GM12878 (cell line): ENCODE data around the gene PCF11.

Source experiments
- CEBPB ChIP-seq, 2 experiments: fragments of 150-350 bp in 1 of 2; IDR thresholded peaks; 2 replicates each; pipeline ENCODE4 v1.6.1; 2012 to 2014; ENCODE audit warnings: low read depth in 2 of 2, low read length in 2 of 2, borderline replicate concordance in 1 of 2, inconsistent platforms in 1 of 2
- EZH2 ChIP-seq: IDR thresholded peaks from 2 replicates; pipeline ENCODE4 v1.6.1; 2012; ENCODE audit warnings: low read depth, mild to moderate bottlenecking, control low read depth, inconsistent platforms, low read length, borderline replicate concordance; ENCODE audit not compliant: control insufficient read depth
- HCFC1 ChIP-seq: fragments of 150-350 bp; IDR thresholded peaks from 2 replicates; pipeline ENCODE4 v1.6.1; 2014; ENCODE audit warnings: low read length
- HDGF ChIP-seq: fragments of 450-650 bp; IDR thresholded peaks from 2 replicates; pipeline ENCODE4 v1.6.1; 2016; ENCODE audit warnings: antibody characterized with exemption
- KDM1A ChIP-seq: fragments of 200-600 bp; sonication (generic); IDR thresholded peaks from 2 replicates; pipeline ENCODE4 v1.6.1; 2016; ENCODE audit warnings: borderline replicate concordance
- POLR2A ChIP-seq: IDR thresholded peaks from 2 replicates; pipeline ENCODE4 v1.6.1; 2011; ENCODE audit warnings: low read depth, mild to moderate bottlenecking, low read length
- POLR2AphosphoS5 ChIP-seq: IDR thresholded peaks from 2 replicates; pipeline ENCODE4 v1.6.1; 2011; ENCODE audit warnings: mild to moderate bottlenecking, low read length, inconsistent platforms
- POU2F2 ChIP-seq: IDR thresholded peaks from 3 replicates; pipeline ENCODE4 v1.6.1; 2011; ENCODE audit warnings: low read depth, mild to moderate bottlenecking, low read length, borderline replicate concordance
- RAD21 ChIP-seq: IDR thresholded peaks from 2 replicates; pipeline ENCODE4 v1.6.1; 2011; ENCODE audit warnings: mild to moderate bottlenecking, low read depth, low read length, moderate library complexity; ENCODE audit not compliant: insufficient read depth
- RFX5 ChIP-seq: IDR thresholded peaks from 2 replicates; pipeline ENCODE4 v1.6.1; 2011; ENCODE audit warnings: low read depth, low read length, improper control_type of control experiment
- SREBF2 ChIP-seq: IDR thresholded peaks from 2 replicates; pipeline ENCODE4 v1.6.1; 2012; ENCODE audit warnings: mild to moderate bottlenecking, low read length
- SUZ12 ChIP-seq: fragments of 200-600 bp; sonication (generic); IDR thresholded peaks from one replicate; pipeline ENCODE4 v1.6.1; 2018; ENCODE audit warnings: antibody characterized with exemption, mild to moderate bottlenecking; ENCODE audit not compliant: unreplicated experiment
- TF ChIP-seq, protein P1 (sequence below), 3 experiments: IDR thresholded peaks in 2 of 3; conservative IDR thresholded peaks in 1 of 3; 2 replicates each; pipeline ENCODE4 v1.5.1; 2011; ENCODE audit warnings: low read depth in 3 of 3, low read length in 3 of 3, mild to moderate bottlenecking in 3 of 3, control low read depth in 2 of 3, moderate library complexity in 2 of 3, inconsistent platforms in 1 of 3, mixed read lengths in 1 of 3; ENCODE audit not compliant: control insufficient read depth in 2 of 3, insufficient read depth in 1 of 3; ENCODE audit errors: extremely low read depth in 1 of 3

DNA sequence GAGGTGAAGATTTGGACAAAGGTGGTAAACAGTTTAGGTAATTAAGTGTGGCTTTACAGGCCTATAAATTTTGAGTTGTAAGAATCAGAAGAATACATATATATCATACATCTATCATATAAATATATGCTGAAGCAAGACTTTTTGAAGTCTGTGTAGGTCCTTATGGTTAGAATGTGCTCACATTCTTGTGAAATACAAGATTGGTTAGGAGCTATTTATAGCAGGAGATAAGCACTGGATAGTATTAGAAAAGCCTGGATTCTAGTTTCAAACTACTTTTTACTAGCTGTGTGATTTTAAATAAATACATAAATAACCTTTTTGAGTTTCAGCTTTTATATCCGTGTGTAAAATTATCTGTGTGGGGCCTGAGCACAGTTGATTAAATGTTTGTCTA lies 78.9 kb downstream of the PCF11 start:
- TF ChIP-seq POLR2AphosphoS5 (no peak), SUZ12 (no peak), KDM1A (no peak), CEBPB (IDR thresholded peaks at IDR 0.05; ENCODE audit: borderline replicate concordance in 1 of 2, low read depth in 2 of 2, low read length in 2 of 2) (no peak), HCFC1 (no peak), EZH2 (no peak), HDGF (no peak), POLR2A (no peak), RFX5 (no peak), RAD21 (no peak), SREBF2 (no peak), POU2F2 (no peak)
- TF ChIP-seq, protein P1, sequence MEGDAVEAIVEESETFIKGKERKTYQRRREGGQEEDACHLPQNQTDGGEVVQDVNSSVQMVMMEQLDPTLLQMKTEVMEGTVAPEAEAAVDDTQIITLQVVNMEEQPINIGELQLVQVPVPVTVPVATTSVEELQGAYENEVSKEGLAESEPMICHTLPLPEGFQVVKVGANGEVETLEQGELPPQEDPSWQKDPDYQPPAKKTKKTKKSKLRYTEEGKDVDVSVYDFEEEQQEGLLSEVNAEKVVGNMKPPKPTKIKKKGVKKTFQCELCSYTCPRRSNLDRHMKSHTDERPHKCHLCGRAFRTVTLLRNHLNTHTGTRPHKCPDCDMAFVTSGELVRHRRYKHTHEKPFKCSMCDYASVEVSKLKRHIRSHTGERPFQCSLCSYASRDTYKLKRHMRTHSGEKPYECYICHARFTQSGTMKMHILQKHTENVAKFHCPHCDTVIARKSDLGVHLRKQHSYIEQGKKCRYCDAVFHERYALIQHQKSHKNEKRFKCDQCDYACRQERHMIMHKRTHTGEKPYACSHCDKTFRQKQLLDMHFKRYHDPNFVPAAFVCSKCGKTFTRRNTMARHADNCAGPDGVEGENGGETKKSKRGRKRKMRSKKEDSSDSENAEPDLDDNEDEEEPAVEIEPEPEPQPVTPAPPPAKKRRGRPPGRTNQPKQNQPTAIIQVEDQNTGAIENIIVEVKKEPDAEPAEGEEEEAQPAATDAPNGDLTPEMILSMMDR (IDR thresholded peaks at IDR 0.05 in 2 of 3, conservative IDR thresholded peaks at IDR 0.05 in 1 of 3; ENCODE audit: control insufficient read depth in 2 of 3, extremely low read depth in 1 of 3, insufficient read depth in 1 of 3, low read depth in 3 of 3, low read length in 3 of 3), result no peak
